Testis (tissue), 3 donors: ENCODE measurements around the gene PPP1R7. TPM values are rescaled to one million over a fixed set of nuclear protein-coding genes. Genes with fewer than 3 reads are reported as not detected.

ENCODE experiments used
- DNase-seq: peaks from one replicate; pipeline ENCODE4 v3.0.0-alpha.2; 2019
- H3K27ac ChIP-seq, 2 donors: fragments of 200-600 bp; sonication (generic); one replicate each; pipeline ENCODE4 v1.5.1; 2019
- H3K27me3 ChIP-seq: fragments of 200-600 bp; sonication (generic); one replicate; pipeline ENCODE4 v1.5.1; 2019
- H3K36me3 ChIP-seq: fragments of 200-600 bp; sonication (generic); one replicate; pipeline ENCODE4 v1.5.1; 2017; ENCODE audit warnings: low read depth; ENCODE audit errors: missing control alignments
- H3K4me1 ChIP-seq: fragments of 200-600 bp; sonication (generic); one replicate; pipeline ENCODE4 v1.5.1; 2019
- H3K4me3 ChIP-seq, 2 donors: fragments of 200-600 bp; sonication (generic); one replicate each; pipeline ENCODE4 v1.5.1; 2017 to 2019
- H3K9me3 ChIP-seq: fragments of 200-600 bp; sonication (generic); one replicate; pipeline ENCODE4 v1.5.1; 2017
- POLR2A ChIP-seq: fragments of 450-650 bp; IDR thresholded peaks from one replicate; pipeline ENCODE4 v1.6.1; 2017; ENCODE audit warnings: antibody characterized with exemption, mild to moderate bottlenecking, moderate library complexity
- WGBS, 2 donors: methylation state at CpG; one replicate each; pipeline ENCODE4 v1.1.5; 2018; 5-methylcytosine and 5-hydroxymethylcytosine counted together
- intact Hi-C: fragments of 100-400 bp; cut with DNase I; formaldehyde crosslinking; loops from one replicate; pipeline ENCODE4 v1.15.1; 2023; ENCODE audit warnings: low total_unique reads
- polyA plus RNA-seq: library from polyadenylated mRNA; stranded (reverse); fragments of 350-450 nt; fragmentation: Illumina TruSeq; extraction: RNeasy Lipid Tissue Mini Kit (QIAGEN cat#74804); gene quantifications from one replicate; pipeline ENCODE4 v1.2.3, GENCODE V29; 2014; ENCODE audit warnings: low read depth, low replicate concordance; ENCODE audit not compliant: insufficient read depth
- small RNA-seq, 2 donors: library from RNA; depleted of rRNA; stranded (forward); fragments of <200 nt; gene quantifications; one replicate each; pipeline ENCODE3, GENCODE V24; 2016
- total RNA-seq, 2 donors: library from RNA; depleted of rRNA; stranded (reverse); fragments of >200 nt; gene quantifications; one replicate each; pipeline ENCODE4 v1.2.3, GENCODE V29; 2016
- TF ChIP-seq, protein P1 (sequence below), 3 experiments: fragments of 450-650 bp in 2 of 3; fragments of 200-600 bp in 1 of 3; sonication (generic) in 1 of 3; IDR thresholded peaks; one replicate each; pipeline ENCODE4 v1.5.1; 2016 to 2019; ENCODE audit warnings: antibody characterized with exemption in 3 of 3, mild to moderate bottlenecking in 2 of 3, moderate library complexity in 1 of 3

The PPP1R7 gene
- total and polyA plus RNA-seq, 3 donors from 2014 or later = 100 to 358 (median 139) TPM

GRCh38 chr2:241232736-241233575 is 82.7 kb downstream of the PPP1R7 start:
- Histone ChIP-seq H3K4me3 (no peak overlapping the region), H3K36me3 (no peaks in the 10 kb centered on the region), H3K9me3 (no peaks in the 10 kb centered on the region), H3K27ac (no peak overlapping the region), H3K27me3 (no peaks in the 10 kb centered on the region), H3K4me1 (peaks cover 5% of the 10 kb centered on the region)
- DNase-seq = no peak
- WGBS, 2 donors = 88 to 89% methylated on average over 12 to 13 of the region's 13 CpGs
- intact Hi-C loops = no loop called here
- no peak for TF ChIP-seq POLR2A
- TF ChIP-seq, protein P1, sequence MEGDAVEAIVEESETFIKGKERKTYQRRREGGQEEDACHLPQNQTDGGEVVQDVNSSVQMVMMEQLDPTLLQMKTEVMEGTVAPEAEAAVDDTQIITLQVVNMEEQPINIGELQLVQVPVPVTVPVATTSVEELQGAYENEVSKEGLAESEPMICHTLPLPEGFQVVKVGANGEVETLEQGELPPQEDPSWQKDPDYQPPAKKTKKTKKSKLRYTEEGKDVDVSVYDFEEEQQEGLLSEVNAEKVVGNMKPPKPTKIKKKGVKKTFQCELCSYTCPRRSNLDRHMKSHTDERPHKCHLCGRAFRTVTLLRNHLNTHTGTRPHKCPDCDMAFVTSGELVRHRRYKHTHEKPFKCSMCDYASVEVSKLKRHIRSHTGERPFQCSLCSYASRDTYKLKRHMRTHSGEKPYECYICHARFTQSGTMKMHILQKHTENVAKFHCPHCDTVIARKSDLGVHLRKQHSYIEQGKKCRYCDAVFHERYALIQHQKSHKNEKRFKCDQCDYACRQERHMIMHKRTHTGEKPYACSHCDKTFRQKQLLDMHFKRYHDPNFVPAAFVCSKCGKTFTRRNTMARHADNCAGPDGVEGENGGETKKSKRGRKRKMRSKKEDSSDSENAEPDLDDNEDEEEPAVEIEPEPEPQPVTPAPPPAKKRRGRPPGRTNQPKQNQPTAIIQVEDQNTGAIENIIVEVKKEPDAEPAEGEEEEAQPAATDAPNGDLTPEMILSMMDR (IDR thresholded peaks at IDR 0.05) = no peak

Small RNA genes within 50 kb of the gene (small RNA-seq; reads per million reads assigned to genes)
- 0 reads per million in 2 donors for gene AC005237.2

Other genes with a start within 250 kb of the PPP1R7 start
- gene CROCC2, start 244.1 kb upstream of the PPP1R7 start, total RNA-seq = under 1 TPM; 0.43 to 0.55 TPM
- 0.51 TPM for gene CROCC2, start 244.1 kb upstream of the PPP1R7 start, polyA plus RNA-seq
- 100 to 1,000 TPM in 1 of 2 donors, 10 to 100 TPM in 1; 82.7 to 107 TPM for gene SNED1, start 151.8 kb upstream of the PPP1R7 start, total RNA-seq
- 15.8 TPM for gene SNED1, start 151.8 kb upstream of the PPP1R7 start, polyA plus RNA-seq
- gene MTERF4, start 48.2 kb upstream of the PPP1R7 start, total RNA-seq = 10 to 100 TPM; 26.4 to 40.6 TPM
- 37.3 TPM for gene MTERF4, start 48.2 kb upstream of the PPP1R7 start, polyA plus RNA-seq
- gene PASK, start 995 bp upstream of the PPP1R7 start, total RNA-seq = 10 to 100 TPM; 54.0 to 57.6 TPM
- gene PASK, start 995 bp upstream of the PPP1R7 start, polyA plus RNA-seq = 48.6 TPM
- 1 to 10 TPM; 1.9 to 2.5 TPM for gene ANO7, start 38.2 kb downstream of the PPP1R7 start, total RNA-seq
- 1.2 TPM for gene ANO7, start 38.2 kb downstream of the PPP1R7 start, polyA plus RNA-seq
- gene HDLBP, start 165.2 kb downstream of the PPP1R7 start, total RNA-seq = 100 to 1,000 TPM; 648 to 790 TPM
- gene HDLBP, start 165.2 kb downstream of the PPP1R7 start, polyA plus RNA-seq = 600 TPM
- 100 to 1,000 TPM; 310 to 365 TPM for gene SEPTIN2, start 165.5 kb downstream of the PPP1R7 start, total RNA-seq
- gene SEPTIN2, start 165.5 kb downstream of the PPP1R7 start, polyA plus RNA-seq = 334 TPM
- gene FARP2, start 205.8 kb downstream of the PPP1R7 start, total RNA-seq = 100 to 1,000 TPM in 1 of 2 donors, 10 to 100 TPM in 1; 78.1 to 145 TPM
- gene FARP2, start 205.8 kb downstream of the PPP1R7 start, polyA plus RNA-seq = 69.8 TPM